ENCODE results near the gene MAP3K12.

MAP3K12 gene

DNA sequence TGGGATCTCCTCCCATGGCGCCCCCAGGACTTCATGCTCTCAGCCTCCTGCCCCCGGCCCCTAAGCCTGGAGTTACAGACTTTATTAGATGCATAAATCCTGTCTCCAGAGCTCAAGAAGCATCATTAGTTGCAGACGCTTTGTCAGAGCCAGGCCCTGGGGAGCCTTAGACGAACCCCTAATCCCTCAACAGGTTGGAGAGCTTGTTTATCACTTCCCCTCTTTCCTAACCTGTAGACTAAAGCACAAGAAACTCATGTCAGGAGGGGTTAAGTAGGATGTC is 8.3 kb upstream of the MAP3K12 start:
- TF ChIP-seq ZFX (IDR thresholded peaks at IDR 0.05; ENCODE audit: borderline replicate concordance) = no peak
- TF ChIP-seq, protein P1, sequence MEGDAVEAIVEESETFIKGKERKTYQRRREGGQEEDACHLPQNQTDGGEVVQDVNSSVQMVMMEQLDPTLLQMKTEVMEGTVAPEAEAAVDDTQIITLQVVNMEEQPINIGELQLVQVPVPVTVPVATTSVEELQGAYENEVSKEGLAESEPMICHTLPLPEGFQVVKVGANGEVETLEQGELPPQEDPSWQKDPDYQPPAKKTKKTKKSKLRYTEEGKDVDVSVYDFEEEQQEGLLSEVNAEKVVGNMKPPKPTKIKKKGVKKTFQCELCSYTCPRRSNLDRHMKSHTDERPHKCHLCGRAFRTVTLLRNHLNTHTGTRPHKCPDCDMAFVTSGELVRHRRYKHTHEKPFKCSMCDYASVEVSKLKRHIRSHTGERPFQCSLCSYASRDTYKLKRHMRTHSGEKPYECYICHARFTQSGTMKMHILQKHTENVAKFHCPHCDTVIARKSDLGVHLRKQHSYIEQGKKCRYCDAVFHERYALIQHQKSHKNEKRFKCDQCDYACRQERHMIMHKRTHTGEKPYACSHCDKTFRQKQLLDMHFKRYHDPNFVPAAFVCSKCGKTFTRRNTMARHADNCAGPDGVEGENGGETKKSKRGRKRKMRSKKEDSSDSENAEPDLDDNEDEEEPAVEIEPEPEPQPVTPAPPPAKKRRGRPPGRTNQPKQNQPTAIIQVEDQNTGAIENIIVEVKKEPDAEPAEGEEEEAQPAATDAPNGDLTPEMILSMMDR (IDR thresholded peaks at IDR 0.05) = no peak
- H3K27ac ChIP-seq = peak overlapping the region; percentile 22; the same call in 1 of the 2 replicates

DNA sequence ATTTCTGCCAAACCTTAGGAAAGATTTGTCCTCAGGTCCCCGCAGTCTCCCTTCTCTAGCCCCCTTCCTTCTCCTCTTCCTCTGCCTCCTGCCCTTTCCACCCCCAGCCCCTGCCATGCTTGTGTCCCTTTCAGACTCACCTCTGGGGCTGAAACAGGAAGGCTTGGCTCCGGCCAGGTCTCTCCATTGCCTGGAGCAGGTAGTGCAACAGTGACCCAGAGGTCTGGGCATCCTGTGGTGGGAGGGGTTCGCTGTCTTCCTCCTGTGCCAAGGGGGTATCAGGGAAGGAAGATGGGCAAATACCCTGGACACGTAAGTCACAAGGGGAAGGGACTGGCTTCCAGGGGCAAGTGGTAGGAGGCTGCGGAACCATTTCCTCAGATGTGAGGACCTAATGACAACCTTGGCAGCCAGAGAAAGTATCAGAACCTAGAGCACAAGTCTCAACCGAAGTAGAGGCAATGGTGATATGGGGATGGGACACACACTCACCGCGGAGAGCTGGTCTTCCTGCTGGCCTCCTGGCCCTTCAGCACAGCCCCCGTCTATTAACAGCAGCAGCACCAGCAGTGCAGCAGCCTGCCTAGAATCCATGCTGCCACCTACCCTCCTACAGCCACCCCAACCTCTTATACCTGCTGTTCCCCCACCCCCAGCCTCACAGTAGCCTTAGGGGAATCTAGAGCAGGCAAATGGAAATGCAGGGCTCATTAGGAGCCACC is 7.8 kb upstream of the MAP3K12 start, which contains the start of gene NPFF:
NPFF (minus strand) TSS at position 604 of the 722 bp plus-strand sequence; CDS start at position 594, 10 bp downstream.
- H3K27ac ChIP-seq = peak within 1 kb of the TSS; percentile 29

DNA sequence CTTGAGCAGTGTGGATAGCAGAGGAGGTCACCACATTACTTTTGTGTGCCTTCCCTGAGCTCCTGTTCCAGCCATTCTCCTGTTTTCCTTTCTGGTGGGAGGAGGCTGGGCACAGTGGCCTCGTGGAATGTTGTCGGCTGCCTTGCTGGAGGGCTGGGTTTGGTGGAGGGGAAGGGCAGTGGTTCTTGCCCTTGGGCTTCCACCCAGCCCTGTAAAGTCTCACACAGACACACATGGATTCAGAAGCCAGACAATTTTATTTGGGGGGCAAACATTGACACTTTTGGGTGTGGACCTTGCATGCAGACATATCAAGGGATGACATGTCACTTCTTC is 7.2 kb upstream of the MAP3K12 start:
- H3K27ac ChIP-seq = peak overlapping the region; percentile 22; the same call in 1 of the 2 replicates
- TF ChIP-seq, protein P1 (IDR thresholded peaks at IDR 0.05) = no peak
- TF ChIP-seq ZFX (IDR thresholded peaks at IDR 0.05; ENCODE audit: borderline replicate concordance) = no peak

More for the DNA sequence above, 7.8 kb upstream of the MAP3K12 start, which contains the start of gene NPFF:
- no peak for TF ChIP-seq ZFX (IDR thresholded peaks at IDR 0.05; ENCODE audit: borderline replicate concordance)
- TF ChIP-seq, protein P1 (IDR thresholded peaks at IDR 0.05) = no peak

DNA sequence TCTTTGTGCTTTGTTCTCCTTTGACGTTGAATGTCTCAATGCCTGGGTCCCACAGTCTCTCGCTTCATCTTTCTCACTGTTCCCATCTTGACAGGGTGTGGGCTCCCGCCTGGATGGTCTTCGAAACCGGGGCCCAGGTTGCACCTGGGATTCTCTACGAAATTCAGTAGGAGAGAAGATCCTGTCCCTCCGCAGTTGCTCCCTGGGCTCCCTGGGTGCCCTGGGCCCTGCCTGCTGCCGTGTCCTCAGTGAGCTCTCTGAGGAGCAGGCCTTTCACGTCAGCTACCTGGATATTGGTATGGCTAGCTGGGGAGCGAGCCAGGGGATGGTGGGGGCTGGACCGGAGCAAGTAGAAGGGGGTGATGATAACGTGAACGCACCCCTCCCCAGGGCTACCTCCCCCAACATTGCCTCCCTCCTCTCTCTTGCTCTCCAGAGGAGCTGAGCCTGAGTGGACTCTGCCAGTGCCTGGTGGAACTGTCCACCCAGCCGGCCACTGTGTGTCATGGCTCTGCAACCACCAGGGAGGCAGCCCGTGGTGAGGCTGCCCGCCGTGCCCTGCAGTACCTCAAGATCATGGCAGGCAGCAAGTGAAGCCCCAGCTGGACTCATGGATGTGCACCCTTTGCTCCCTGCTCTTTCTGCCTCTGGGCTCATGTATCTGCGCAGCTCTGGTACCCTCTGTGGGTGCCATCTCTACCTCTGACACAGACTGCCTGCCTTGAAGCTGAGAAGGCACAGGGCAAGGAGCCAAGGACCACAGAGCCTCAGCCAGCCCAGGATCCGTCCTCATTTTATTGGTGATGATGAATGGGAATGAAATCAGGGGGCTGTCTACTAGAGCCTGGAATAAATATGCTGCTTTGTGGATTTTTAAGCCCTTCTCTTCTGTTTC is 6.5 kb upstream of the MAP3K12 start:
- TF ChIP-seq, protein P1 (IDR thresholded peaks at IDR 0.05) = no peak
- no peak for TF ChIP-seq ZFX (IDR thresholded peaks at IDR 0.05; ENCODE audit: borderline replicate concordance)
- no peak overlapping the region for H3K27ac ChIP-seq

GRCh38 chr12:53505086-53505485 is 5.8 kb upstream of the MAP3K12 start:
- H3K27ac ChIP-seq = no peak overlapping the region
- TF ChIP-seq, protein P1 (IDR thresholded peaks at IDR 0.05) = no peak
- no peak for TF ChIP-seq ZFX (IDR thresholded peaks at IDR 0.05; ENCODE audit: borderline replicate concordance)

- no peak for TF ChIP-seq ZFX (IDR thresholded peaks at IDR 0.05; ENCODE audit: borderline replicate concordance)
- TF ChIP-seq, protein P1 (IDR thresholded peaks at IDR 0.05) = no peak
- H3K27ac ChIP-seq = 0 out of 2 replicates have a peak overlapping the region, but pooled peaks have one; percentile 100
Observed at GRCh38 chr12:53504004-53504920, 5.0 kb upstream of the MAP3K12 start.
